OCI-M2 (cell line): ENCODE data around the gene HES7.
"Not testable (repeated sequence)": the region's sequence is repeated elsewhere in the genome, so short reads cannot be mapped to it uniquely, and the experiment has no call there.

Experiments
- DNase-seq: peaks from one replicate; lab custom pipeline; 2025; ENCODE audit not compliant: unreplicated experiment; lab: John Stamatoyannopoulos, UW

The HES7 gene

DNA sequence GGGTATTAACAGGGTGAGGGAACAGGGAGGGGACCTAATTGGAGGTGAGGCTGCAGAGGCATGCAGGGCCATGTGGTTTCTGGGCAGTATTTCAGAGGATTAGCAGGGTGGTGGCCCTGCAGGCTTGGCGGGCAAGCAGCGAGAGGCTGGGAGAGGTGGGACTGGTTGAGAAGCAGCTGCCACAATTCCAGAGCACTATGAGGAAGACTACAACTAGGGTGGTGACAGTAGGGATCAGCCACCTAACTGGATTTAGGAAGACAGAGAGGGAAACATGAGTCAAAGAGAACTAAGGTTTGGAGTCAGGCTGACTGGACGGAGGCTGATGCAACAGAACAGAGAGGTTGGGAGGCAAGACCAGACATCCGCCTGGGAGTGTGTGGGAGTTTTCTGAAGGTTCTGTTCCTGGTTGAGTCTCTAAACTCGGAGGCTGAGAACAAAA is 17.9 kb downstream of the HES7 start:
- no peak for DNase-seq

- no peak for DNase-seq
These were observed 19.0 kb downstream of the HES7 start for GRCh38 chr17:8104911-8105310.

DNA sequence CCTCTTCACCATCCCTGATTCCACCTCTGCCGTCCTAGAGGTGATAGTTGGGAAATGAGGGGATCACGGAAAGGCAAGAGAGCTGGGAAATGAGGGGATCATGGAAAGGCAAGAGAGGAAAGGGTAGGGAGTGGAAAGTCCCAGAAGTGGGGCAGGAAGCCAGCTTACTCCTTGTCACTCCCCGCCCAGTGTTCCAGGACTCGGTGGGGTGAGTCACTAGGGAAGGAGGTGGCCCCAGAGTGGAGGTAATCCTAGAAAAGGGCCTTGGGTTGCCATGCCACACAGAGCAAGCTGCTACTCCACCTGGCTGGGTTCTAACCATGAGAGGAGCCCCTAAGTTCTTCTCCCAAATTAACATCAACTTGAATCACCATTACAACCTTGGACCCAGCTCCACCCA is 20.4 kb downstream of the HES7 start:
- no peak for DNase-seq

- no peak for DNase-seq
These were observed 22.2 kb downstream of the HES7 start for GRCh38 chr17:8101721-8102120.

GRCh38 chr17:8100763-8101162 is 23.1 kb downstream of the HES7 start:
- DNase-seq, result no peak

DNA sequence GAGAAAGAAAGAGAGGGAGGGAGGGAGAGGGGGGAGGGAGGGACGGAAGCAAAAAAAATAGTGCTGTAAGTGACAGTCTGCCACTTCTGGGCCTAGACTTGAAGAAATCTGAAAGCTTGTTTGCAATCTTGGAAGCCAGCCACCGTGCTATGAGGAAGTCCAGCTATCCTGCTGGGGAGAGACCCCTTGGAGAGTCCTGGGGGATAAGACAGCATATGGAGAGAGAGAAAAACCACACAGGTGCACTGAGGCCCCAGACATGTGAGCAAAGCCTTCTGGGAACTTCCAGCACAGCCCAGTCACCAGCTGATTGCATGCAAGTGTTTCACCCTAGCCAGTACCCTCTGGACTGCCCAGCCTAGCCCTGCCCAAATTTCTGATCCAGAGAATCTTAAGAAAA is 23.8 kb downstream of the HES7 start:
- DNase-seq, result no peak

- no peak for DNase-seq
These were observed 27.4 kb downstream of the HES7 start for GRCh38 chr17:8096541-8096940.

DNA sequence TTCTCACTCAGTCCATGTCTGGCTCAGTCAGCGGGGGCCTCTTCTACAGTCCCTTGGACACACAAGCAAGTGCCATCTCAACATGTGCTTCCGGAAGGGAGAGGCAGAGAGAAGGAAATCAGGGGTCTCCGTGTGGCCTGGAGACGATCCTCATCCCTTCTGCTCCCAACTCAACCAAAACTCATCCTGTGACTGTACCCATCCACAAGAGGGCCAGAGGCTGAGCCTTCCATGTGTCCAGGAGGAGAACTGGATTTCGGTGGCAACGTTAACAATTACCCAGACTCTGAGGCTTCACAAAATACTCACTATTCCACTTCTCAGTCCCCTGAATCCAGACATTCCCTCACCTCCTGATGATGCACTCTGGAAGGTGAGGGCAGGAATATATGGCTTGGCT is 28.5 kb downstream of the HES7 start:
- DNase-seq, result no peak

DNA sequence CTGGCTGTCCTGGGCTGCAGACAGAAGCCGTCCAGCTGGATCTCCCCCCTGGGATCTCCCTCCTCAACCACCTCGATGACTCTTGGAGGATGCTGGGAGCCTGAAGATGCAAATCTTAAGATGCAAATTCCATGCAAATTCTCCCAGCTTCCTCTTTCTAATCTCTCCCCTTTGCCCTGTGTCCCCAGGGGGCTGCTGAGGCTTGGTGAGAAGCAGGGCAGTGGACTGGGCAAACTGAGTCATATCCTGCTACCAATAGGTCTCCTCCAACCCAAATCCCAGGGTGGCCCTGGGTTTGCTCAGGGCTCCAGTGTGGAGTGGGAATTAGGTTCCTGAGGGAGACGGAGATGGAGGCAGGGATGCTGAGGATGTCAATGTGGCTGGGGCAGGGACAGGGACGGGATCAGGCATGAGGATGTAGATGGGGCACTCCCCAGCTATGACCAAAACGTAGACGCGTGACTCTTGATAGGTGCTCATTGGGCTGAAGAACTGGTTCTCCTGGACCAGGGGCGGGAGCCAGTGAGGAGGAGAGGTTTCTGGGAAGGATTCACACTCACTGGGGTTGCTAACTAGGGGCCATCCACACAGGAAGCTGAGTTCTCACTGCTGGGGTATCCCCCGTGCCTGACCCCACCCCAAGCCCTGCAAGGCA is 32.7 kb downstream of the HES7 start:
- no peak for DNase-seq

- no peak for DNase-seq
These were observed 34.2 kb downstream of the HES7 start for GRCh38 chr17:8089728-8090127.

- no peak for DNase-seq
These were observed 36.0 kb downstream of the HES7 start for GRCh38 chr17:8087952-8088230.

DNA sequence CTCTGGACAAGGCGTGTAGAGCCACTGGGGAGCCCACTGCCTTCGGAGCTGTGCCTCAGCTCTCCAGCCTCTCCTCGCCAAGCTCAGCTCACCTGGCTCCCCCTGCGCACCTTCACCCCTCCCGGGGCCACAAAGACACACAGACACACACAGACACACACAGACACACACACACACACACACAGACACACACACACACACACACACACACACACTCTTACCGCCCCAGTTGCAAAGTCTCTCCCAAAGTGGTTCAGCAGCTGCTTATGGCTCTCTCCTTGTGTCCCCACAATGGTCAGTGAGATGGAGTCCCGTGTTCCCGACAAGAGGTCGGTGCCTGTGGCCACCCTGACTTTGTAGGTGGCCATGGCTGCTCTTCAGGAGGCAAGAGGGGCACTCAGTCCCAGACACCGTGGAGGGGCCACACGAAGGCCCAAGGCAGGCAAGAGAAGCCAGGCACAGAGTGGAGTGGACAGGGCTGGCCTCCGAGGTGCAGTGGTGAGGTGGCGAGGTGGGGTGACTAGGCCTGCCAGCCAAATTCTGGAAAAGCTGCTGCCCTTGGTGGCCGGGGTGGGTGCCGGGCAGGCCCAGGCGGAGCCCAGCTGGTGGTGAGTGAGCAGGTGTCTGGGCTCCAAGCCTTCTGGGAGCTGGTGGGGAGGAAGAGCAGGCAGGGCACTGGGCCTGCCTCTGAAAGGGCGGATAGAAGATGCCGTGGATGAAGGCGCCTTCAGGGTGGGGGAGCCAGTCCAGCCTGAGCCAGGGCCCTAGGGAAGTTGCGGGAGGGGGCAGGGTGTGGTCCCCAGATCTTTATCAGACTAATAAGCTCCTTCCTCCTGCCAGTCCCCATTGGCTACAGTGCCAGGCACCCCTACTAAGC is 36.6 kb downstream of the HES7 start, which contains the start of gene ALOX12B:
Gene ALOX12B (minus strand): TSS at position 642 of the 877 bp plus-strand sequence. CDS start 274 bp downstream, at position 368.
- no peak for DNase-seq

DNA sequence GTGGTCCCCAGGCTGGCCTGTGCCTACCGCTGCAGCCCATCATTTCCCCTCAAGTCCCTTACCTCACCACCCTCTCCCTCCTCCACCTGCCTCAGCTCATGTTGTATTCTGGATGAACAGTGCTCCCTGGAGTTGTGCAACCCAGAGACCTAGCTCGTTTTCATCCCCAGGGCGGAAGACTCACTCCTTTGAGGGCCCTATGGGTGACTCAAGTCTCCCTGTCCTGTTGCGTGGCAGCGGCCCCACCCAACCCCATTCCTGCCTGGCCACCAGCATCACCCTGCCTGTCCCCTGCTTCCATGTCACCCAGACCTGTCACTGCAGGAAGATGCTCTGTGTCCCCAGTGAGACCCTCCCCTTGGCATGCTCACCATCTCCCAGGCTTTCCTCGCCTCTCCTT is 39.7 kb downstream of the HES7 start:
- DNase-seq, result no peak

DNA sequence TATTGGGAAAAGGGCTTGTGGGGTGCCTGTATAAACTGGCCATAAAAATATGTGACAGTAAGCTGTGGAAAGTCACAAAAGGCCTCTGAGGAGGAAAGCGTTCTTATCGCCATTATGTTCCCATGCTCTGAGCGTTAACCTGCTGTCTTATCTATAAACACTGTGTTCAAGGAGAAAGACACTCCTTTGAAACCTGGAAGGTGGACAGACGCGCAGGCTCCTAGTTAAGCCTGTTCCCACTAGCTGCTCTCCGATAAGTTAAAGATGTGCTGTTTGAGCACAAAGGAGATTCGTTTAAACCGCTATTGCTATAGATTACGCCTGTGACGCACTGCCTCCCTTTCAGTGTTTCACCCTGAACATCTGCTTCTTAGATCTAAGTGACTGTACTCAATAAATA is 41.6 kb downstream of the HES7 start:
- no peak for DNase-seq

DNA sequence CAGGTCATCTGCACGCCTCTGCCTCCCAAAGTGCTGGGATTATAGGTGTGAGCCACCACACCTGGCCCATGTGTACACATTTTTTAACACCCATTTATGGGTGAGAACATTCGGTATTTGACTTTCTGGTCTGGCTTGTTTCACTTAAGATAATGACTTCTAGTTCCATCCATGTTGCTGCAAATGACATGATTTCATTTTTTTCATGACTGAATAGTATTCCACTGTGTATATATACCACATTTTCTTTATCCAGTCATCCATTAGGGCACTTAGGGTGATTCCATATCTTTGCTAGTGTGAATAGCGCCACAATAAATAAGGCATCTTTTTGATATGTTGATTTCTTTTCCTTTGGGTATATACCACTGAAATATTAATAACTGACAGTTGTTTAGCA is 42.0 kb downstream of the HES7 start:
- no peak for DNase-seq

GRCh38 chr17:8080799-8081219 is 43.1 kb downstream of the HES7 start:
- no peak for DNase-seq

DNA sequence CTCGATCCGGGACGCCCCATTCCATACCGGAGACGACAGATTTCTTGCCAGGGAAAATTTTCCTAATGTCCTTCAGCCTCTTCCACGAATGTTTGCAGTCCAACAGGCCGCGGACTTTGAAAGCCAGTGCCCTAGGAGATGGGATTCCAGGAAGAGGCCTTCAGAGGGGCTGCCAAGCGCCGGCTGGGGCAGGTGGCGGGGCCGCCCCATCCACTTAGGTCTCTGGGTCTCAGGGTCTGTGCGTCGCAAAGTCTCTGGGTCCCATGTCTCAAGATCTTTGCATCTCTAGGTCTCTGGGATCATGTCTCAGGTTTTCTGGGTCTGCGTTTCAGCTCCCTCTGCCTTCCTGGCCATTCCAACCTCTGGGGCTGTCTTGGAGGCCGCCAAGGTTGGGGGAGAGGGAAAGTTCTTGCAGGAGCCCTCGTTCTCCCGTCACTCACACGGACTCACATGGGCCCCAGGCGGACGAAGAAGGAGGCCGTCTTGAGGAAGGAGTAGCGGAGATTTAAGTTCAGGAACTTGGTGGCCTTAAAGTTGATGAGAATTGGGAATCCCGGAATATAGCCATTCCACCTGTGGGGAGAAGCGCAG is 43.6 kb downstream of the HES7 start:
- DNase-seq, result no peak

DNA sequence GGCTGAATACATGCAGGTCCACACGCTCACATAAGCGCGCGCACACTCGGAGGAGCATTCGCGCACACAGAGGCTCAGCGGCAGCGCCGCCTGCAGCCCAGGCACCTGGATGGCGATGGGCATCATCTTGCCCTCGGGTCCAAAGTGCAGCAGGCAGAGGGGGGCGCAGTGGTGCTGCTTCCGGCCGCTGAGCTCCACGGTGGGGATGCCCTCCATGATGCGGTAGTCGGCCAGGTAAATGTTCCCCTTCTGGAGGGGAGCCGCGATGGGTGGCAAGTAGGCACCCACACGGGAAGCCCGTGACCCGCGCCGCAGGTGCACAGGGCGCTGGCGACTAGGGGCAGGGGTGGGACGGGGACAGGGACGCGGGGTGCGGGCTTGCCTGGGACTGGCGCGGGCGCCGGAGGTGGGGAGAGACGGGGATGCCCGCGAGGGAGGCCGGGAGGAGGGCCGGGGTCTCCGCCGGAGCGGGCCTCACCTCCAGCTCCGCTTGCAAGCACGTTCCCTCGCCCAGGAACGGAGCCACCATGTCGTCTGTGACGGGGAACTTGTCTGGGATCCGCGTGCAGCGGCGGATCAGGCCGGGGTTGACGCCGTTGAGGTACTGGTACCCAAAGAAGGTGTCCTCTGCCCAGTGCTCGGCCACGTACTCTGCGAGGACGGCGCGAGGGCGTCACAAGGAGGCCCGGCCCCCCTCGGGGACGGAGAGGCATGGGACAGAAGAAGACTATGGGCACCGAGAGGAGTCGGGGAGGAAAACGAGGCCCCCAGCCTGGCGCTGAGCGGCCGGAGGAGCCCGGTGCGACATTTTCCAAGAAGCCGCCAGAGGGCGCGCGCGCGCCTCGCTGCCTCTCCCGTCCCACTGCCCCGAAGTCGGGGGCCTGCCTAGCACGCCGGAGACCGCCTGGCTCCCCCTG is 44.4 kb downstream of the HES7 start:
- peak; percentile 15 for DNase-seq

DNA sequence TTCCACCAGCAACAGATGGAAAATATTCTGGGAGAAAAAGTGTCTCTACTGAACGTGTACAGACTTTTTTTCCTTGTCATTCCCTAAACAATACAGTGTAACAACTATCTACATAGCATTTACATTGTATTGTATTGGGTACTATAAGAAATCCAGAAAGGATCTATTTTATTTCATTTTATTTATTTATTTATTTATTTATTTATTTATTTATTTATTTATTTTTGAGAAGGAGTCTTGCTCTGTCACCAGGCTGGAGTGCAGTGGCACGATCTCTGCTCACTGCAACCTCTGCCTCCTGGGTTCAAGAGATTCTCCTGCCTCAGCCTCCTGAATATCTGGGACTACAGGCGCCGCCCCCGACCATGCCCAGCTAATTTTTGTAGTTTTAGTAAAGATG is 46.0 kb downstream of the HES7 start:
- DNase-seq, result not testable (repeated sequence)

DNA sequence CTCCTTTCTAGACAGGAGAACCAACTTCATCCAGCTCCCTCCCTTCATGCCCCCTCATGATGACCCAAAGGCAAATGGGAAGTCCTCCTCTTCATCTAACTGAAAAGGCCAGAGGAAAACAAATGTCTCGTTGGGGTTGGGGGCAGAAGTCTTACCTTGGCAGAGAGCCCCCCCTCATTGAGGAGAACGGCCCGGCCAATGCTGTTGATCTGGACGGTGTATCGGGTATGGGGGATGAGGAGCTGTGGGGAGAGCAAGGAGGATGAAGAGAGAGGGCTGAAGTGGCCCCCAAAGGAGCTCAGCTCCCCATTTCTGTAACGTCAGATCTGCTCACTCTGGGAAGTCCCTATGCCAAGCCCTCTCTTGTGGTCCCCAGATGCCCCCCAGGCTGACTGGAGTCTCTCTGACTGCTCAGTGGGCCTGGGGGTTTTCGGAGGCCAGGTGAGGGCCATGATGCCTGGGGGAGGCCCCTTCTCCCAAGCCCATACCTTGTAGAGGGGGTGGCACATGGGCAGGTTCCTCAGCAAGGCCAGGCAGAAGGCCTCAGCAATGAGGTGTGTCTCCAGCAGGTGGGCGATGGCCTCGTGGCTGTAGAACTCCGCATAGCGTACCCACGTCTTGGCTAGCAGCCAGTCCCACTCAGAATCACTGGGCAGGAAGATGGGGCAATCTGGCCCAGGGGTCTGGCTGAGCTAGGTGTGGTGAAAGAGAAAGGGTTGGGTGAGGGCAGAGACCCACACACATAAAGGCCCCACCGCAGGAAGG is 47.2 kb downstream of the HES7 start:
- no peak for DNase-seq
